GM21526 (cell line): ENCODE data around the gene ZNF485.

ENCODE experiments used
- ATAC-seq: cut with Tn5 transposase; IDR thresholded peaks from one replicate; pipeline ENCODE4 v1.9.1; 2021; ENCODE audit warnings: moderate library complexity; ENCODE audit not compliant: unreplicated experiment, low FRiP score

Gene ZNF485

DNA sequence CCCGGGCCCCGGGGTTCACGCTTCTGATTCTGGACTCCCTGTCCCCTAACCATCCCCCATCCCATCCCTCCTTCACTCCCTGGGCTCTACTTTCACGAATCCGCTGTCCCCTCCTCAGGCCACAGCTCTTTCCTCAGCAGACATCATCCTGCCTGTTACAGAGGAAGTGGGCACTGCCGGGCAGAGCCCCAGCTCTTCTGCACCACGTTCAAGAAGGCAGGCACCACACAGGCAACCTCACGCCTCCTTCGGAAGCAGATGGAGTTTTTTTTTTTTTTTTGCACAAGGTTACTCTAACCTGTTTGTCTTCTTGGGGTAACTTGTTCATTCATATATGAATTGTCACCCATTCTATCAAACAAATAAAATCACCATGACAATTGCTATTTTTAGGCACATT, 60.3 kb downstream of the ZNF485 start:
- no peak for ATAC-seq

DNA sequence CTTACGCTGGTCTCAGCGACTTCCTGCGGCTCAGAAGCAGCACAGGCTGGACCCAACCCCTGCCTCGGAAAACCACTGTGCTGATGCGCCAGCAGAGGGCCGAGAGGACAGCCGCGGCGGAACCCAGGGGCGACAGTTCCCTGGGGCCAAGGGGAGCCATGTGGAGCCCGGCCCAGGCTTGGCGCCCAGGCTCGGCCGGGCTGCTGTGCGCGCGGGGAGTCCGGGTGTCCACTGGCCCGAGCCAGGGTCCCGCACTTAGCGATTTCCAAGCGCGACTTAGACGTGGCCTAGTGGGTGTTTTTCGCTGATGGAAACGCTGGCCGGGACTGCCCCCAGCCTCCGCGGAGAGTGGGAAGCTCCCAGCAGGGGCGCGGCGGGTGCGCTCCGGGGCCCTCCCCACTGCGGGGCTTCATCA, 61.1 kb downstream of the ZNF485 start:
- no peak for ATAC-seq
